Small intestine (tissue), 7 donors: ENCODE results near the gene TRERF1. TPM values are rescaled to one million over a fixed set of nuclear protein-coding genes. Genes with fewer than 3 reads are reported as not detected.
A peak's percentile ranks its signal among the peaks of the same experiment; 100 is the strongest.

Experiments
- DNase-seq, 2 donors: peaks; one replicate each; pipeline versions ENCODE4 v3.0.0 to v3.0.0-alpha.2; 2013
- FAIRE-seq: peaks from 2 replicates; lab custom pipeline; 2012; peaks lifted over from hg19 to GRCh38; lab: Jason Lieb, UNC
- H3K27ac ChIP-seq, 3 donors: one replicate each; pipeline ENCODE4 v1.5.1; 2013; ENCODE audit warnings: low read length in 2 of 3, mild to moderate bottlenecking in 2 of 3, control low read depth in 1 of 3, inconsistent platforms in 1 of 3, low read depth in 1 of 3, moderate library complexity in 1 of 3
- H3K27me3 ChIP-seq, 3 donors: one replicate each; pipeline ENCODE4 v1.6.1; 2013; ENCODE audit warnings: low read length in 3 of 3, inconsistent platforms in 1 of 3; ENCODE audit not compliant: control insufficient read depth in 3 of 3, insufficient read depth in 3 of 3
- H3K36me3 ChIP-seq, 3 donors: one replicate each; pipeline ENCODE4 v1.6.1; 2013; ENCODE audit warnings: low read length in 3 of 3, inconsistent platforms in 1 of 3, low read depth in 1 of 3, mild to moderate bottlenecking in 1 of 3, moderate library complexity in 1 of 3; ENCODE audit not compliant: control insufficient read depth in 3 of 3, insufficient read depth in 2 of 3
- H3K4me1 ChIP-seq, 3 donors: one replicate each; pipeline ENCODE4 v1.6.1; 2013; ENCODE audit warnings: low read length in 2 of 3, inconsistent platforms in 1 of 3, low read depth in 1 of 3, mild to moderate bottlenecking in 1 of 3, moderate library complexity in 1 of 3; ENCODE audit not compliant: control insufficient read depth in 3 of 3, insufficient read depth in 2 of 3
- H3K4me3 ChIP-seq, 3 donors: one replicate each; pipeline ENCODE4 v1.5.1; 2013; ENCODE audit warnings: low read length in 3 of 3, control low read depth in 1 of 3, inconsistent platforms in 1 of 3, low read depth in 1 of 3, mild to moderate bottlenecking in 1 of 3, moderate library complexity in 1 of 3
- H3K9me3 ChIP-seq, 2 donors: one replicate each; pipeline ENCODE4 v1.6.1; 2013; ENCODE audit warnings: low read depth in 1 of 2, low read length in 1 of 2; ENCODE audit not compliant: control insufficient read depth in 2 of 2, insufficient read depth in 1 of 2
- WGBS, 3 donors: extraction: QIAGEN DNeasy Blood & Tissue Kit; methylation state at CpG; one replicate each; pipeline ENCODE4 v1.1.7; 2013; 5-methylcytosine and 5-hydroxymethylcytosine counted together
- polyA plus RNA-seq, 4 donors: library from polyadenylated mRNA; stranded (reverse) in 3 of 4; unstranded in 1 of 4; fragments of 200-250 nt in 3 of 4; fragments of 120-200 nt in 1 of 4; gene quantifications; one replicate each; pipeline versions ENCODE4 v1.2.1 to v1.2.3, GENCODE V29; 2013
- donor health status: healthy with polysubstance abuse.
- donor health status: control.
- donor health status: control.
- donor health status: Bipolar disorder and iron deficiency.
- donor health status: healthy.

TRERF1 gene
- polyA plus RNA-seq, 4 donors = 0.22 to 5.0 (median 2.3) TPM

GRCh38 chr6:42297661-42298060 lies 154.1 kb downstream of the TRERF1 start:
- DNase-seq (no peak), FAIRE-seq (no peak)
- no peak overlapping the region for H3K27ac ChIP-seq
- no peaks in the 10 kb centered on the region for H3K27me3 ChIP-seq
- no peaks in the 10 kb centered on the region for H3K9me3 ChIP-seq
- H3K4me3 ChIP-seq = no peak overlapping the region
- peaks cover 5 to 28% (median 7%) of the 10 kb centered on the region in 3 donors for H3K4me1 ChIP-seq
- H3K36me3 ChIP-seq = peaks cover 0 to 2% (median 2%) of the 10 kb centered on the region in 3 donors

GRCh38 chr6:42296614-42297013 lies 155.1 kb downstream of the TRERF1 start:
- Histone ChIP-seq H3K27me3 (no peaks in the 10 kb centered on the region), H3K4me3 (no peak overlapping the region), H3K27ac (peak overlapping the region in 1 of 3 donors; percentile 6), H3K36me3 (peaks cover 0 to 2% (median 2%) of the 10 kb centered on the region in 3 donors), H3K9me3 (no peaks in the 10 kb centered on the region), H3K4me1 (peaks cover 5 to 27% (median 7%) of the 10 kb centered on the region in 3 donors)
- no peak for DNase-seq
- 82 to 99% (median 93%) methylated on average over 3 of the region's 3 CpGs for WGBS, 3 donors
- no peak for FAIRE-seq

- 14 to 67% (median 30%) methylated on average over 3 of the region's 3 CpGs for WGBS, 3 donors
- no peak for FAIRE-seq
- peak overlapping the region in 1 of 3 donors; percentile 59 for H3K27ac ChIP-seq
- peaks cover 0 to 2% (median 2%) of the 10 kb centered on the region in 3 donors for H3K36me3 ChIP-seq
- H3K9me3 ChIP-seq = no peaks in the 10 kb centered on the region
- no peak overlapping the region for H3K4me3 ChIP-seq
- H3K4me1 ChIP-seq = peaks cover 5 to 25% (median 7%) of the 10 kb centered on the region in 3 donors
- no peaks in the 10 kb centered on the region for H3K27me3 ChIP-seq
- no peak for DNase-seq
These were observed 156.0 kb downstream of the TRERF1 start for GRCh38 chr6:42295677-42296076.

DNA sequence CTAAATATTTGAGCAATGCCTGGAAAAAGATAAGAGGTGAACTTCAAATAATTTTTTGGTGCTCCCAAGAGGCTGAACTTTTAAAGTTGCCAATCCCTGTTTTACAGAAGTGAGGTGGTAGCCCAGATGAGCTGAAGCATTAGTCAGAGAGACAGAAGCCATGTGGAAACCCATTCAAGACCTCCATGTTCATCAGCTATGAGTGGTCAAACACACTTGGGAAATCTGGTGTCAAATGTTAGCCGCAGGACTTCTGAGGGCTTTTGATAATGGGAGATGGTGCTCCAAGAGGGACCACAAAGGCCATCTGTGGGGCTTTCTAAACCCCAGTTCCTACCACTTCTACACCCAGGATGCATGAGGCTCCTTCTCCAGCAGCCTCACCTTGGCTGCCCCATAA lies 156.5 kb downstream of the TRERF1 start:
- Histone ChIP-seq H3K27ac (peak overlapping the region in 1 of 3 donors; percentile 59), H3K27me3 (no peaks in the 10 kb centered on the region), H3K36me3 (peaks cover 0 to 2% (median 2%) of the 10 kb centered on the region in 3 donors), H3K4me3 (no peak overlapping the region), H3K9me3 (no peaks in the 10 kb centered on the region), H3K4me1 (peaks cover 5 to 25% (median 7%) of the 10 kb centered on the region in 3 donors)
- FAIRE-seq (no peak), DNase-seq (no peak)
- 94 to 100% (median 100%) methylated on average over 1 of the region's 1 CpG for WGBS, 3 donors

GRCh38 chr6:42294759-42295158 lies 157.0 kb downstream of the TRERF1 start:
- no peaks in the 10 kb centered on the region for H3K9me3 ChIP-seq
- H3K4me1 ChIP-seq = peaks cover 5 to 25% (median 7%) of the 10 kb centered on the region in 3 donors
- DNase-seq = peak in 1 of 2 donors; percentile 86
- peaks cover 0 to 2% (median under 1%) of the 10 kb centered on the region in 3 donors for H3K36me3 ChIP-seq
- H3K27me3 ChIP-seq = no peaks in the 10 kb centered on the region
- FAIRE-seq = no peak
- 39 to 65% (median 49%) methylated on average over 3 of the region's 3 CpGs for WGBS, 3 donors
- H3K27ac ChIP-seq = peak overlapping the region in 1 of 3 donors; percentile 77
- H3K4me3 ChIP-seq = no peak overlapping the region

GRCh38 chr6:42293386-42293977 lies 158.2 kb downstream of the TRERF1 start:
- H3K4me3 ChIP-seq = no peak overlapping the region
- 47 to 67% (median 55%) methylated on average over 5 of the region's 5 CpGs for WGBS, 3 donors
- no peaks in the 10 kb centered on the region for H3K27me3 ChIP-seq
- peaks cover 5 to 25% (median 7%) of the 10 kb centered on the region in 3 donors for H3K4me1 ChIP-seq
- FAIRE-seq (no peak), DNase-seq (no peak)
- H3K36me3 ChIP-seq = peaks cover 0 to 4% (median 0%) of the 10 kb centered on the region in 3 donors
- no peaks in the 10 kb centered on the region for H3K9me3 ChIP-seq
- peak overlapping the region in 2 of 3 donors; percentile 11 to 74 for H3K27ac ChIP-seq

DNA sequence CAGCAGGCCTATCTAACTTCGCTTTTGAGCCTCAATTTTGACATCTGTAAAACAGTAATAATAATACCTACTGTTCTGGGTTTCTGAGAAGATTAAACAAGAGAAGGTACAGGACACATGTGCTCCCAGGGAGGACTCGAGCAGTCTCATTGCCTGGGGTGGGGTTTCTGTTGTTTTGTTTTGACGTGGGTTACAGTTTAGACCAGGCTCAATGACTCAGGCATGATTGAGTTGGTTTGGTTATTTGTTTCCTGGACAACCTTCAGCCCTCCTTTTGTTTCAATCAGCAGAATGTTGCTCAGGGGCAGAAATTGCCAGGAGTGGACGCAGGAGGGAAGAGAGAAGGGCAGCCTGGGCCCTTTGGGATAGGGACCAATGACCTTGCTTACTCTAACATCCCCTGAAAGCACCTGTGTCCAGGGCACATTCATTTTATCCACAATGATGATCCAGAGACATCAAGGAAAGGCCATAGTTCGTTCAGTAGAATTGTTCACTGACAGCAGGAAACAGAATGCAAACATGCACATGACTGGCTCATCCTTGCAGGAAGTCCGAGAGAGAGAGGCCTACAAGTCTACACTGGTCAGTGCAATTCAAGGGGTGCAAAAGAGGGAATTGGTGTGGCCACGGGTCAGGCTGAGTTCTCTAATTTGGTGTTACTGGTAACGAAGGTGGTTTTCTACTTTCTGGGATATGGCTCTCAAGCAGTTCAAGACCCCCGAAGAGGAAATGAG lies 159.6 kb downstream of the TRERF1 start:
- no peaks in the 10 kb centered on the region for H3K27me3 ChIP-seq
- H3K4me3 ChIP-seq = no peak overlapping the region
- FAIRE-seq (no peak), DNase-seq (peak in 1 of 2 donors; percentile 40)
- peaks cover 0 to 2% (median 0%) of the 10 kb centered on the region in 3 donors for H3K36me3 ChIP-seq
- H3K27ac ChIP-seq = peak overlapping the region in 2 of 3 donors; percentile 25 to 42
- peaks cover 5 to 25% (median 7%) of the 10 kb centered on the region in 3 donors for H3K4me1 ChIP-seq
- no peaks in the 10 kb centered on the region for H3K9me3 ChIP-seq
- WGBS, 3 donors = 69 to 72% (median 69%) methylated on average over 9 of the region's 9 CpGs

- no peak overlapping the region for H3K4me3 ChIP-seq
- H3K36me3 ChIP-seq = peaks cover 0 to 2% (median 0%) of the 10 kb centered on the region in 3 donors
- no peaks in the 10 kb centered on the region for H3K4me1 ChIP-seq
- DNase-seq (no peak), FAIRE-seq (no peak)
- 67 to 75% (median 71%) methylated on average over 2 of the region's 2 CpGs for WGBS, 3 donors
- H3K27me3 ChIP-seq = no peaks in the 10 kb centered on the region
- peaks cover 0 to 3% of the 10 kb centered on the region in 2 donors for H3K9me3 ChIP-seq
- no peak overlapping the region for H3K27ac ChIP-seq
These were observed 164.0 kb downstream of the TRERF1 start for GRCh38 chr6:42287756-42288155.
